ENCODE measurements around the gene CARD11.

DNA sequence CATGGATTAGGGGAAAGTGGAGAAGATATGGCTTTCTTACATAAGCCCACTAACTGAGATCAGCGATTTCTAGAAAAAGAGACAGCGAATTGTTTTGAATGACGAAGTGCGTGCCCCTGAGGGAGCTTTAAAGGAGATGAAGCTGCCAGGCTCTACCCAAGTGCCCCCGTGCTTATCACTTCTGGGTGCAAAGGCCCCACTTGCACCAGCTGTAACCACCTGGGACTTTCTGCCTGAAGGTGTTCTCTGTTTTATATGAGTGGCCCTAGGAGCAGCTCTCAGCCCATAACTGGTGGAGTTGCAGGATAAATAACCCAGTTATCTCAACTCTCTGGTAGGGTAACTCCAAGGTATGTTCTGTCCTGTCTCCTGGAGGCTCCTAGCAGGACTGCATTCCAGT, 20.4 kb upstream of the CARD11 start:
- no peak for TF ChIP-seq POLR2A (IDR thresholded peaks at IDR 0.05)
- TF ChIP-seq, protein P1, sequence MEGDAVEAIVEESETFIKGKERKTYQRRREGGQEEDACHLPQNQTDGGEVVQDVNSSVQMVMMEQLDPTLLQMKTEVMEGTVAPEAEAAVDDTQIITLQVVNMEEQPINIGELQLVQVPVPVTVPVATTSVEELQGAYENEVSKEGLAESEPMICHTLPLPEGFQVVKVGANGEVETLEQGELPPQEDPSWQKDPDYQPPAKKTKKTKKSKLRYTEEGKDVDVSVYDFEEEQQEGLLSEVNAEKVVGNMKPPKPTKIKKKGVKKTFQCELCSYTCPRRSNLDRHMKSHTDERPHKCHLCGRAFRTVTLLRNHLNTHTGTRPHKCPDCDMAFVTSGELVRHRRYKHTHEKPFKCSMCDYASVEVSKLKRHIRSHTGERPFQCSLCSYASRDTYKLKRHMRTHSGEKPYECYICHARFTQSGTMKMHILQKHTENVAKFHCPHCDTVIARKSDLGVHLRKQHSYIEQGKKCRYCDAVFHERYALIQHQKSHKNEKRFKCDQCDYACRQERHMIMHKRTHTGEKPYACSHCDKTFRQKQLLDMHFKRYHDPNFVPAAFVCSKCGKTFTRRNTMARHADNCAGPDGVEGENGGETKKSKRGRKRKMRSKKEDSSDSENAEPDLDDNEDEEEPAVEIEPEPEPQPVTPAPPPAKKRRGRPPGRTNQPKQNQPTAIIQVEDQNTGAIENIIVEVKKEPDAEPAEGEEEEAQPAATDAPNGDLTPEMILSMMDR (IDR thresholded peaks at IDR 0.05), result no peak
